ENCODE results near the gene ZNF302. TPM values are rescaled to one million over a fixed set of nuclear protein-coding genes. Genes with fewer than 3 reads are reported as not detected.
"Not testable (repeated sequence)": the region's sequence is repeated elsewhere in the genome, so short reads cannot be mapped to it uniquely, and the experiment has no call there.

Gene ZNF302
- total RNA-seq, 2 donors from 2014 or later = 20.7 to 25.5 TPM

DNA sequence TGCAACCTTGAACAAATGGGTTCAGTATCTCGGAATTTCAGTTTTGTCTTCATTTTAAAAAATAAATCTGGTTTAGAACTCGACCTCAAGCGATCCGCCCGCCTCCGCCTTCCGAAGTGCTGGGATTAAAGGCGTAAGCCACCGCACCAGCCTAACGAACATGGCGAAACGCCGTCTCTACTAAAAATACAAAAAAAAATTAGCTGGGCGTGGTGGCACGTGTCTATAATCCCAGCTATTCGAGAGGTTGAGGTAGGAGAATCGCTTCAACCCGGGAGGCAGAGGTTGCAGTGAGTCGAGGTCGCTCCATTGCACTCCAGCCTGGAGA is 571 bp downstream of the ZNF302 start:
- Mint-ChIP-seq H3K9me3 (peaks cover 8 to 12% of the 10 kb centered on the region in 2 donors), H3K27ac (peak overlapping the region; percentile 88), H3K36me3 (ENCODE audit: insufficient read depth in 2 of 2) (peaks cover 33 to 55% of the 10 kb centered on the region in 2 donors), H3K4me3 (peak overlapping the region; percentile 98 to 99), H3K4me1 (ENCODE audit: low read depth) (peaks cover 32% of the 10 kb centered on the region), H3K27me3 (ENCODE audit: low read depth) (no peaks in the 10 kb centered on the region)
- no peak for ATAC-seq (replicated peaks in 1 of 2)
- DNase-seq = no peak

DNA sequence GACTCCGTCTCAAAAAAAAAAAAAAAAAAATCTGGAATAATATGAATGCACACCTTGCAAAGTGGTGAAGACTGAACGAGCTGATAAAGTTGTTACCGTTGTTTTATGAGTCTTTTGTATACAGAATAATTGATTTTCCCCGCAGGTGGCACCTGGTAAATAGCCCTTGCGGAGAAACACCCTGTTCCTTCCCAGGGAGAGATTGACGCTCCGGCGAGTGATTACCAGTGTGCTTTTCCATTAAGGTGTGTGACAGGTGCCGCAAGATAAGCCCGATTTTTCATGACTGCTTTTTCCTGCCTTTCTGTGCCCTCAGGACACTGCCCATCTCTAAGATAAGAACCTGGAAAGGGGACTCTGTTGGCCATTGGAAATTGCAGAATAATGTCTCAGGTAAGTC is 943 bp downstream of the ZNF302 start:
- no peak for ATAC-seq (replicated peaks in 1 of 2)
- Mint-ChIP-seq H3K27me3 (ENCODE audit: low read depth) (no peaks in the 10 kb centered on the region), H3K27ac (peak overlapping the region; percentile 63), H3K36me3 (ENCODE audit: insufficient read depth in 2 of 2) (peaks cover 36 to 58% of the 10 kb centered on the region in 2 donors), H3K9me3 (peaks cover 8 to 13% of the 10 kb centered on the region in 2 donors), H3K4me1 (ENCODE audit: low read depth) (peaks cover 32% of the 10 kb centered on the region), H3K4me3 (peak overlapping the region; percentile 98 to 99)
- no peak for DNase-seq

DNA sequence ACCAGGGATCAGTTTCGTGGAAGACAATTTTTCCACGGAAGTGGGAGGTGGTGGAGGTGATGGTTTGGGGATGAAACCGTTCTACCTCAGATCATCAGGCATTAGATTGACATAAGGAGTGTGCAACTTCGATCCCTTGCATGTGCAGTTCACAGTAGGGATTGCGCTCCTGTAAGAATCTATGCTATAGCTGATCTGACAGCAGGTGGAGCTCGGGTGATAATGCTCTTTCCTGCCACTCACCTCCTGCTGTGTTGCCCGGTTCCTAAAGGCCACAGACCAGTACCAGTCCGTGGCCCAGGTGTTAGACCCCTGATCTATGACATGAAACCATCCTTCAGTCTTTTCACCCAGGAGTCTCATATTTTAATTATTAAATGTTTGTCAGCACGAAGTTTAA is 4.0 kb downstream of the ZNF302 start:
- no peak for ATAC-seq (replicated peaks in 1 of 2)
- H3K27me3 Mint-ChIP-seq (ENCODE audit: low read depth) = no peaks in the 10 kb centered on the region
- no peak for DNase-seq
- H3K9me3 Mint-ChIP-seq = peaks cover 17 to 24% of the 10 kb centered on the region in 2 donors
- H3K27ac Mint-ChIP-seq = no peak overlapping the region
- peaks cover 27% of the 10 kb centered on the region for H3K4me1 Mint-ChIP-seq (ENCODE audit: low read depth)
- no peak overlapping the region for H3K4me3 Mint-ChIP-seq
- H3K36me3 Mint-ChIP-seq (ENCODE audit: insufficient read depth in 2 of 2) = peaks cover 44 to 76% of the 10 kb centered on the region in 2 donors

DNA sequence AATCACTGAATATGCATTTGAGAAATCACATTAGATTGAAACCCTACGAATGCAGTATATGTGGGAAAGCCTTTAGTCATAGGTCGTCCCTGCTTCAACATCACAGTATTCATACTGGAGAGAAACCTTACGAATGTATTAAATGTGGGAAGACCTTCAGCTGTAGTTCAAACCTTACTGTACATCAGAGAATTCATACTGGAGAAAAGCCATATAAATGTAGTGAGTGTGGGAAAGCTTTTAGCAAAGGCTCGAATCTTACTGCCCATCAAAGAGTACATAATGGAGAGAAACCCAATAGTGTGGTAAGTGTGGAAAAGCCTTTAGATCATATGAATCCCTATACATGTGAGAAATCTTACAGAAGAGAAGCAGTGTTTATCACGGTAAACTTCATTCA is 7.8 kb downstream of the ZNF302 start:
- H3K4me1 Mint-ChIP-seq (ENCODE audit: low read depth); DNase-seq; H3K4me3 Mint-ChIP-seq; ATAC-seq (replicated peaks in 1 of 2); H3K27ac Mint-ChIP-seq; H3K27me3 Mint-ChIP-seq (ENCODE audit: low read depth): not testable (repeated sequence)
- Mint-ChIP-seq H3K36me3 (ENCODE audit: insufficient read depth in 2 of 2) (peaks cover 28 to 53% of the 10 kb centered on the region in 2 donors), H3K9me3 (peaks cover 22 to 32% of the 10 kb centered on the region in 2 donors)

DNA sequence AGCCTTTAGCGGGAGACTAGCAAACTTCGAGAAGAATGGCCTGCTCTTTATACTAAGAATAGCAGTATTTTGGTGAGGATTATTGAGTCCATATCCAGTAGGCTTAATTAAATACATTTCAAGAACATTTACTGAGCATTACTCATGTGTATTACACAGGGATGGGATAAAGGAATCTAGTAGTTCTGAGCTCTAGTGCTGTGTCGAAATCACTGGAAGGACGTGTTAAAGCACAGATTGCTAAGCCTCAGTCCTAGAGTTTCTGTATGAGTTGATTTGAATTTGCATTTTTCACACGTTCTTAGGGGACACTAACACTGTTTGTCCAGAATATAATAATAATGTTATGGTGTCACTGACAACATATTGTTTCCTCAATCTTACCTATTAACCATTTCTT is 9.0 kb downstream of the ZNF302 start:
- H3K36me3 Mint-ChIP-seq (ENCODE audit: insufficient read depth in 2 of 2) = peaks cover 23 to 43% of the 10 kb centered on the region in 2 donors
- peaks cover 22 to 34% of the 10 kb centered on the region in 2 donors for H3K9me3 Mint-ChIP-seq
- H3K4me3 Mint-ChIP-seq = no peak overlapping the region
- ATAC-seq (replicated peaks in 1 of 2) (no peak), DNase-seq (no peak)
- no peak overlapping the region for H3K27ac Mint-ChIP-seq
- peaks cover 6% of the 10 kb centered on the region for H3K27me3 Mint-ChIP-seq (ENCODE audit: low read depth)
- no peaks in the 10 kb centered on the region for H3K4me1 Mint-ChIP-seq (ENCODE audit: low read depth)

DNA sequence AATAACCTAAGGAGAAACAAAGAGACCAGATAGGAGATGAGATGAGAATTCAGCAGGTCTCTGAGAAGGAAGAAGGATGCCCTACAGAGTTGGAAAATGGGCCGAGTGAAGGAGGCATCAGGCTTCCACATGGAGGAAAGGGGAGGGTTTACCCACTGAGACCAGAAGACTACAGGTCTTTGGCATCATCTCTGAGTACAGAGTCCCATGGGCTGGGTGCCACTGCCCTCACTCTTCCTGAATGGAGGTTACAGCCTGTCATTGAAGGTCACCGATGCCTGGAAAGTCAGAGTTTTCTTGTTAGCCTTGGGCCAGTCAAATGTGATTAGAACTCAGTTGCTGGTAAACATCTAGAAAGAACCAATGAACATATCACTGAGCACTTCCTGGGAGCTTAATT is 9.9 kb downstream of the ZNF302 start:
- Mint-ChIP-seq H3K4me3 (no peak overlapping the region), H3K9me3 (peaks cover 22 to 34% of the 10 kb centered on the region in 2 donors), H3K27me3 (ENCODE audit: low read depth) (peaks cover 15% of the 10 kb centered on the region), H3K36me3 (ENCODE audit: insufficient read depth in 2 of 2) (peaks cover 23 to 34% of the 10 kb centered on the region in 2 donors), H3K27ac (no peak overlapping the region), H3K4me1 (ENCODE audit: low read depth) (no peaks in the 10 kb centered on the region)
- DNase-seq = no peak
- no peak for ATAC-seq (replicated peaks in 1 of 2)

DNA sequence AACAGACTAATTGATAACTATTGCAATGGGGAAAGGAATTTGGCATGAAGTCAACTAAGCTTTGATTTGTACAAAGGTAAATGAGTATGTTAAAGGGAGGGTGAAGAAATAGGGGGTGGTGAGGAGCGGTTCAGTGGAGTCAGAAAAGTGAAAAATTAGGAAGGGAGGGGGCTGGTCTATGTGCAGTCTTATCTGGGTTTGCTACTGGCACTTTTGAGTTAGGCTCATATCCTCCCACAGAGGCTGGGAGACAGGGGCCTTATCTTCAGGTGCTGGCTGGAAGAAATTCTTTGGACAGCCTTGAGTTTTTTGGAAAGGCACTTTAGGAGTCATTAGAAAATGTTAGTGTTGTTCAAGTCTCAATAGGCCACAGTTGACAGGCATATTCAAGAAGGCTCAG is 11.1 kb downstream of the ZNF302 start:
- no peak for ATAC-seq (replicated peaks in 1 of 2)
- H3K4me1 Mint-ChIP-seq (ENCODE audit: low read depth) = no peaks in the 10 kb centered on the region
- DNase-seq = no peak
- no peak overlapping the region for H3K4me3 Mint-ChIP-seq
- H3K27ac Mint-ChIP-seq = no peak overlapping the region
- H3K9me3 Mint-ChIP-seq = peaks cover 22 to 30% of the 10 kb centered on the region in 2 donors
- H3K36me3 Mint-ChIP-seq (ENCODE audit: insufficient read depth in 2 of 2) = peaks cover 14 to 24% of the 10 kb centered on the region in 2 donors
- peaks cover 25% of the 10 kb centered on the region for H3K27me3 Mint-ChIP-seq (ENCODE audit: low read depth)

DNA sequence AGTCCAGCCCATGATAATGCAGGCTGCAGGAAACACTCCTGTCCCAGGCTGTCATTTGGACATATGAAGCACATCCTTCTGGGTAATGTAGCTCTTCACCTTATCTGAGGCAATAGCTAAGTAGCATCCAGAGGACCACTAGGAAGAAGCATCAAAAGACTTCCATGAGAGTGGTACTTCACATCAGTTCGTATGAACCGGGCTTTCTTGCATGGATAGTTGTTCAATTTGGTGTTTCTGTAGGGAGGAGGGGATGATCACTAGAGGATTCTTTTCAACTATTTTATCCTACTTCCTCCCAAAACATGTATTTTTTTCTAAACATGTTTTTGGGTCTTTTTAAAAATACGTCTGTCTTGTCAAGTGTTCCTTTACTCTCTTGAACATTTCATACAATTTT is 12.9 kb downstream of the ZNF302 start:
- Mint-ChIP-seq H3K27ac (no peak overlapping the region), H3K27me3 (ENCODE audit: low read depth) (peaks cover 35% of the 10 kb centered on the region), H3K4me3 (no peak overlapping the region), H3K9me3 (peaks cover 17 to 20% of the 10 kb centered on the region in 2 donors), H3K4me1 (ENCODE audit: low read depth) (no peaks in the 10 kb centered on the region), H3K36me3 (ENCODE audit: insufficient read depth in 2 of 2) (peaks cover 4 to 10% of the 10 kb centered on the region in 2 donors)
- ATAC-seq (replicated peaks in 1 of 2) = no peak
- DNase-seq = no peak

DNA sequence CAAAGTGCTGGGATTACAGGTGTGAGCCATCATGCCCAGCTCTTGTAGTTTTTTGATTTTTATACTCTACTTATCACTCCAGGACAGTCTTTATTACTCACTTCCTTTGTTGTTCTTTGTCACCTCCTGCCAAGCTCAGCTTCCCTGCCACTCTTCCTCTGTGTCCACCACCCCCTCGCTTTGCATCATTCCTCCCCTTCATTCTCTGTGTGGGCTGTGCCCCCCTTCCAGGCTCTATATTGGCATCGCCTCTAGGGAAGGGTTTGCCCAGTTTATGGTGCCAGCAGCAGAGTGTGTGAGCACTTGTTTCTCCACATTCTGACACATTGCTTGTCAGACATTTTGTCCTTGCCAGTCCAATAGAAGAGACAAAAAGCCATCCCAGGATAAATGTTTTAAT is 15.1 kb downstream of the ZNF302 start:
- H3K4me1 Mint-ChIP-seq (ENCODE audit: low read depth) = no peaks in the 10 kb centered on the region

DNA sequence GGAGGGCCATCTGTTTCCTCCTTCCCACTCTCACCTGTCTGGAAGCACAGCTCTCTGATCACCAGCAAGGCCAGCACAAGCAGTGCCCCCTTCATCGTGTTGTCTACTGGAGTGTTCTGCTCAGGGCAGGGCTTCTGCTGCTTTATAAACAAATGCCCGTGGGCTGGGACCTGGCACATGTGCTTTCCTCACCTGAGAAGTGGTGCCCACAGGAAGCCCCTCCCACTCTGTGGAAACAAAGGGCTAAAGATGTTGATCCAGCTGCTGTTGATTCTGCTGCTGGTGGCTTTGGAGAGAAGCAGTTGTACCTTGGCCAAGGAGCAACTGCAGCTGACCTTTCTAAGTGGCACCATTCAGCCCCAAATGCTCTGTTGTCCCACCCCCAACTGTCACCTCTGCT is 30.2 kb downstream of the ZNF302 start:
- ATAC-seq (replicated peaks in 1 of 2) = no peak
- Mint-ChIP-seq H3K36me3 (ENCODE audit: insufficient read depth in 2 of 2) (peaks cover 3 to 4% of the 10 kb centered on the region in 2 donors), H3K4me3 (no peak overlapping the region), H3K4me1 (ENCODE audit: low read depth) (peaks cover 4% of the 10 kb centered on the region), H3K27me3 (ENCODE audit: low read depth) (peaks cover 23% of the 10 kb centered on the region), H3K9me3 (peaks cover 2 to 4% of the 10 kb centered on the region in 2 donors), H3K27ac (no peak overlapping the region)
- no peak for DNase-seq

More for the DNA sequence above, 15.1 kb downstream of the ZNF302 start:
- peak in 1 of 2 donors; percentile 32 for ATAC-seq (replicated peaks in 1 of 2)
- DNase-seq = no peak
- Mint-ChIP-seq H3K4me3 (no peak overlapping the region), H3K27ac (no peak overlapping the region), H3K36me3 (ENCODE audit: insufficient read depth in 2 of 2) (no peaks in the 10 kb centered on the region), H3K9me3 (peaks cover 5 to 13% of the 10 kb centered on the region in 2 donors), H3K27me3 (ENCODE audit: low read depth) (peaks cover 36% of the 10 kb centered on the region)

DNA sequence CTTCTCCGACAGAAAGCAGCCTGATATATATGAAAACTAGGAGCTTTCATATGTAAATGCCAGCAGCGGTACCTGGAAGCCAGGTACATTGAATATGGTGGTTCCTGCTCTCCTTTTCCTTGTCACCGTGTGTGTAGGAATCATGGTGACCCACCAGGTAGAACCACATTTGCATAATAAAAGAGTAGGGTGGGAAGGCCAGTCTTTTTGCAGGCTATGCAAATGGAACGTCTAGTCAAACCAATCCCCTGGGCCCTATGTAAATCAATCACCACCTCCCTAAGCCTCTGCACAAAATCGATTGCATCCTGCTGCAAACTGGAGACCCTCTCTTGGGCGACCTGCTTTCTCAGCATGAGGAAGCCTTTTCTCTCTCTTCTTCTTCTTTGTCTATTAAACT is 34.4 kb downstream of the ZNF302 start:
- DNase-seq (no peak), ATAC-seq (replicated peaks in 1 of 2) (no peak)
- H3K27ac Mint-ChIP-seq = no peak overlapping the region
- H3K4me1 Mint-ChIP-seq (ENCODE audit: low read depth) = peaks cover 5% of the 10 kb centered on the region
- peaks cover 10 to 13% of the 10 kb centered on the region in 2 donors for H3K36me3 Mint-ChIP-seq (ENCODE audit: insufficient read depth in 2 of 2)
- H3K4me3 Mint-ChIP-seq = no peak overlapping the region
- H3K27me3 Mint-ChIP-seq (ENCODE audit: low read depth) = peaks cover 28% of the 10 kb centered on the region
- peaks cover 8 to 13% of the 10 kb centered on the region in 2 donors for H3K9me3 Mint-ChIP-seq

DNA sequence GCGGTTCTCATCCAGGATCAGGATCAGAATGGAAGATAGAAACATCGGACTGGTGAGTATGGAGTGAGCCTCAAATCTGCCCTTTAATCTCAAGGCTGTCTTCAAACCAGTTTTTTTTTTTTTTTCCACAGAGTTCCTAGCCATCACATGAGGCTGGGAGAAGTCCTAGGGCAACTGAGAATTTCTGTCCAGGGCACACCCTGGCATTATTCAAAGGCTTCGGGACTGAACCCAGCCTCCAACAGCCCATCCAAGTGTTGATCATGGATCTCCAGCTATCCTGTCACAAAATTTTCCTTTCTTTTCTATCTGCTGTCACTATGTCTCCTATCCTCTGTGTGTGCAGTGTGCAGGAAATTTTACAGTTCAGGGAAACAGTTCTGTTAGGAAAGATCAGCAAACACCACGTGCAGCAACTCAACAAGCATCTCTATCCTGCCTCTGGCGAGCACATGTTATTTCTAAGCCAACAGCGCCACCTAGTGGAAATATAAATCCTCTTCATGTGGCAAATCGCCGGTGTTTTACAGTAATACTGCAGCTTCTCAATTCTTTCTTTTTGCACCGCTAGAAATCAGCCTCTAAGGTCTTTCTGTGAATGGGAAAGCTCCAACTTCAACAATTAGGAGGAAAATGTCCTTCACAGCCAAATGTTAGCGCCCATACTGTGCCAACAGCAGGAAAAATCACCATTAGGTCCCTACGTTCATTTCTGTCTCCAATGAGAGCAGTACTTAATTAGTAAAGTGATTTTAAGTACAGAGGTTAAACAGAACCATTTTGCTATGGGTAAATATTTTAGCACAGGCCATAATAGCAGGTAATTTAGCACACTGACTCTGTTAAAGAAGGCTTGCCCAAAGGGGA is 35.1 kb downstream of the ZNF302 start:
- H3K27ac Mint-ChIP-seq = no peak overlapping the region
- H3K4me1 Mint-ChIP-seq (ENCODE audit: low read depth) = peaks cover 5% of the 10 kb centered on the region
- peaks cover 10 to 13% of the 10 kb centered on the region in 2 donors for H3K36me3 Mint-ChIP-seq (ENCODE audit: insufficient read depth in 2 of 2)
- peak; percentile 57 to 71 for DNase-seq
- no peak overlapping the region for H3K4me3 Mint-ChIP-seq
- H3K27me3 Mint-ChIP-seq (ENCODE audit: low read depth) = peaks cover 31% of the 10 kb centered on the region
- H3K9me3 Mint-ChIP-seq = peaks cover 8 to 13% of the 10 kb centered on the region in 2 donors
- ATAC-seq (replicated peaks in 1 of 2) = peak; percentile 60 to 62

DNA sequence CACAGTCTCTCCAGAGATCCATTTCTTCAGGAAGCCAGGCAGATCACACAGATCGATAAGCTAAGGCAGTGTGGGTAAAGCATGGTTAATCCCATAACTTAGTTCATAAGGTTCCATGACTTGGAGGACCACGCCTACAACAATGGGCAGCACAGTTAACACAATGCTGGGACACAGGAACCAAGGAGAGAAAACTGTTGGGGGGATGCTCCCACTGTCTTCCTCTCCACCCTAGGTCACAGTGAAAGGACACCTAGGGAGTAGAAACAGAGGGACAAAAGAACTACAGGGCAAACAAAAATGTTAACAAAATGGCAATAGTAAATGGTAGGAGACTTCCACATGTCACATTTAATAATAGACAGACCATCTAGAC is 35.8 kb downstream of the ZNF302 start:
- H3K9me3 Mint-ChIP-seq = peaks cover 8 to 13% of the 10 kb centered on the region in 2 donors
- no peak for ATAC-seq (replicated peaks in 1 of 2)
- peaks cover 10 to 13% of the 10 kb centered on the region in 2 donors for H3K36me3 Mint-ChIP-seq (ENCODE audit: insufficient read depth in 2 of 2)
- no peak overlapping the region for H3K27ac Mint-ChIP-seq
- no peak overlapping the region for H3K4me3 Mint-ChIP-seq
- peaks cover 5% of the 10 kb centered on the region for H3K4me1 Mint-ChIP-seq (ENCODE audit: low read depth)
- DNase-seq = no peak
- peaks cover 31% of the 10 kb centered on the region for H3K27me3 Mint-ChIP-seq (ENCODE audit: low read depth)
